VCaP (cell line): ENCODE results near the gene LCORL.

Experiments used
- H3K27ac ChIP-seq: fragments of 450-650 bp; 2 replicates; pipeline ENCODE4 v1.5.1; 2017
- TF ChIP-seq, protein P1 (sequence below): fragments of 450-650 bp; conservative IDR thresholded peaks from 2 replicates; pipeline ENCODE4 v1.5.1; 2017; ENCODE audit warnings: mild to moderate bottlenecking, moderate library complexity

LCORL gene

DNA sequence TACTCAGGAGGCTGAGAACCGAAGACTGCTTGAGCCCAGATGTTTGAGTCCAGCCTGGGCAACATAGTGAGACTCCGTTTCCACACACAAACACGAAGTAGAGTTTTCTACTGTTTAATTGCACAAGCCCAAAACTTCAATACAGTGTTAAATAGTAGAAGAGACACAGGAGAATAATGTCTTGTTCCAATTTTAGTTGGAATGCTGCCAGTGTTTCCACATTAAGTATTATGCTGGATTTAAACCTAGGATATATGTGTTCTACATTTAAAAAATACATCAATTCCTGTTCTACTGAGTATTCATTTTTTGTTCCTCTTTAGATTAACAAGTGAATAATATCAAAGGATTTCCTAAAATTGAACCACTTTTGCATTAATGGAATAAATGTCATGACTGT lies 91.3 kb downstream of the LCORL start:
- H3K27ac ChIP-seq, result no peak overlapping the region
- TF ChIP-seq, protein P1, sequence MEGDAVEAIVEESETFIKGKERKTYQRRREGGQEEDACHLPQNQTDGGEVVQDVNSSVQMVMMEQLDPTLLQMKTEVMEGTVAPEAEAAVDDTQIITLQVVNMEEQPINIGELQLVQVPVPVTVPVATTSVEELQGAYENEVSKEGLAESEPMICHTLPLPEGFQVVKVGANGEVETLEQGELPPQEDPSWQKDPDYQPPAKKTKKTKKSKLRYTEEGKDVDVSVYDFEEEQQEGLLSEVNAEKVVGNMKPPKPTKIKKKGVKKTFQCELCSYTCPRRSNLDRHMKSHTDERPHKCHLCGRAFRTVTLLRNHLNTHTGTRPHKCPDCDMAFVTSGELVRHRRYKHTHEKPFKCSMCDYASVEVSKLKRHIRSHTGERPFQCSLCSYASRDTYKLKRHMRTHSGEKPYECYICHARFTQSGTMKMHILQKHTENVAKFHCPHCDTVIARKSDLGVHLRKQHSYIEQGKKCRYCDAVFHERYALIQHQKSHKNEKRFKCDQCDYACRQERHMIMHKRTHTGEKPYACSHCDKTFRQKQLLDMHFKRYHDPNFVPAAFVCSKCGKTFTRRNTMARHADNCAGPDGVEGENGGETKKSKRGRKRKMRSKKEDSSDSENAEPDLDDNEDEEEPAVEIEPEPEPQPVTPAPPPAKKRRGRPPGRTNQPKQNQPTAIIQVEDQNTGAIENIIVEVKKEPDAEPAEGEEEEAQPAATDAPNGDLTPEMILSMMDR, result no peak

DNA sequence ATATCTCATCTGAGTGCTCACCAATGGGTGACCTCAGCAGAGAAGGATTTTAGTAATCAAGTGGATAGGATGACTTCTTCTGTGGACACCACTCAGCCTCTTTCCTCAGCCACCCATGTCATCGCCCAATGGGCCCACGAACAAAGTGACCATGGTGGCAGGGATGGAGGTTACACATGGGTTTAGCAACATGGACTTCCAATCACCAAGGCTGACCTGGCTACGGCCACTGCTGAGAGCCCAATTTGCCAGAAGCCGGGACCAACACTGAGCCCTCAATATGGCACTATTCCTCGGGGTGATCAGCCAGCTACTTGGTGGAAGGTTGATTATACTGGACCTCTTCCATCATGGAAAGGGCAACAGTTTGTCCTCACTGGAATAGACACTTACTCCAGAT lies 97.4 kb downstream of the LCORL start:
- H3K27ac ChIP-seq, result no peak overlapping the region
- TF ChIP-seq, protein P1, result no peak

DNA sequence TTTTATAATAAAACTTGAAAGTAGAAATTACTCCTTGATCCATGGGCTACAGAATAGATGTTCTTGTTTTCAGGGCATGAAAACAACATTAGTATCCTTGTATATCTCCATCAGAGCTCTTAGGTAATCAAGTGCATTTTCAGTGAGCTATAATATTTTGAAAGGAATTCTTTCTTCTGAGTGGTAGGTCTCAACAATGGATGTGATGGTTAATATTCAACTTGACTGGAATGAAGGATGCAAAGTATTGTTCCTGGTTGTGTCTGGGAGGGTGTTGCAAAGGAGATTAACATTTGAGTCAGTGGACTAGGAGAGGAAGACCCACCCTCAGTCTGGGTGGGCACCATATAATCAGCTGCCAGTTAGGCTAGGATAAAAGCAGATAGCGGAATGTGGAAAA lies 100.1 kb downstream of the LCORL start:
- TF ChIP-seq, protein P1, result no peak
- no peak overlapping the region for H3K27ac ChIP-seq

DNA sequence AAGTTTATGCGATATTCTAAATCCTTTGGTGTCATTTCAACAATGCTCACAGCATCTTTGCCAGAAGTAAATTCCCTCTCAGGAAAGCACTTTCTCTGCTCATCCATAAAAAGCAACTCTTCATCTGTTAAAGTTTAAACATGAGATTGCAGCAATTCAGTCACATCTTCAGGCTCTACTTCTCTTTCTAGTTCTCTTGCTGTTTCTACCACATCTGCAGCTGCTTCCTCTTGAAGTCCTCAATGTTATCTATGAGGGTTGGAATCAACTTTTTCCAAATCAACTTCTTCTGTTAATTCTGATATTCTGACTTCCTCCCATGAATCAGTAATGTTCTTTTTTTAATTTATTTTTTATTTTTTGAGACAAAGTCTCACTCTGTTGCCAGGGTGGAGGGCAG lies 100.9 kb downstream of the LCORL start:
- no peak overlapping the region for H3K27ac ChIP-seq
- TF ChIP-seq, protein P1, result no peak

DNA sequence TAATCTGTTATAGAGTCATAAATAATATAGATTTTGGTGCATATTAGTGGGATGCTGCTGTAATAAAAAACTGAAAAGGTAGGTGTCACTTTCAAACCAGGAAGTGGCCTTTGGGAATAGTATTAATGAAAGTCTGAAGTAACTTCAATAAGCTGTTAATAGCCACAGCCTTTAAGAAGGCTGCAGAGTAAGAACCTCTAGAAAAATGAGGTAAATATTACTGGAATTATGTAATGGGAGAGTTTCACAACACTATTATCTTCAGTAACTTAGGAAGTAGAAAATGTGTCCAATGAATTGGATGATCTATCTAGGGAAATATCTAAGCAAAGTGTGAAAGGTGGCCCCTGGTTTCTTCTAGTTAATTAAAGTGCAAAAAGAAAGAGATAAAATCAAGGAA lies 106.1 kb downstream of the LCORL start:
- H3K27ac ChIP-seq, result no peak overlapping the region
- TF ChIP-seq, protein P1, result no peak

DNA sequence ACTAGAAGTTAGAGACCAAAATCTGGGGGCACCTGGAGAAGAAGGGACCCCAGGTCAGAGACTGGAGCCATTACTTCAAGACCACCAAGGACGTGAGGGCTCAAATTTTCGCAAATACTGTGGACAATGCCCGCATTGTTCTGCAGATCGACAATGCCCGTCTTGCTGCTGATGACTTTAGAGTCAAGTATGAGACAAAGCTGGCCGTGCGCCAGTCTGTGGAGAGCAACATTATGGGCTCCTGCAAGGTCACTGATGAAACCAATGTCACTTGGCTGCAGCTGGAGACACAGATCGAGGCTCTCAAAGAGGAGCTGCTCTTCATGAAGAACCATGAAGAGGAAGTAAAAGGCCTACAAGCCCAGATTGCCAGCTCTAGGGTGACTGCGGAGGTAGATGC lies 109.5 kb downstream of the LCORL start:
- no peak overlapping the region for H3K27ac ChIP-seq
- TF ChIP-seq, protein P1, result no peak

DNA sequence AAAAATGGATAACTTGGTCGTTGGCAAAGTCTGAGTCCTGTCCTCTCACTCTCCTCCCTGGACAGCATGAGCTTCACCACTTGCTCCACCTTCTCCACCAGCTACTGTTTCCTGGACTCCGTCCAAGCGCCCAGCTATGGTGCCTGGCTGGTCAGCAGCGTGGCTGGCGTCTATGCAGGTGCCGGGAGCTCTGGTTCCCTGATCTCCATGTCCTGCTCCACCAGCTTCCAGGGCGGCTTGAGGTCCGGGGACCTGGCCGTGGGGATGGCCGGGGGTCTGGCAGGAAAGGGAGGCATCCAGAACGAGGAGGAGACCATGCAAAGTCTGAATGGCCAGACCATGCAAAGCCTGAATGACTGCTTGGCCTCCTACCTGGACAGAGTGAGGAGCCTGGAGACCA lies 109.9 kb downstream of the LCORL start:
- no peak overlapping the region for H3K27ac ChIP-seq
- TF ChIP-seq, protein P1, result no peak
